Measurements from ENCODE around the gene ZNF593. TPM values are rescaled to one million over a fixed set of nuclear protein-coding genes. Genes with fewer than 3 reads are reported as not detected.

The ZNF593 gene
- polyA plus RNA-seq, 1 donor (not counting 4 experiments of a cell fraction or from before 2014, with no cell fraction given): 26.0 TPM

DNA sequence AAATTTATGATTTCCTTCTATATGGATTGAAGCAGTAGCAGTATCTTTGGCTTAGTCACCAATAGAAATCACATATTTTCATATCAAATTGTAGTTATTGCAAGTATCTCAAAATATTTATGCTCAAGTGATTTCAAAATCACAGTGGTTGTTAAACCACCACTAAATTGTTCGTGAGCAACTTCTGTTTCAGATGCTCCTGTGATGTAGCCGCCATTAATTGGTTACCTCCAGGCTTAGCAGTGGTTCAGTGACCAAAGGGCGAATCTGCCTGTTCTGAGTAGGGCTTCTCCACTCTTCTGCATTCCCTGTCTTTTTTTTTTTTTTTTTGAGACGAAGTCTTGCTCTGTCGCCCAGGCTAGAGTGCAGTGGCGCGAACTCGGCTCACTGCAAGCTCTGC, 5.6 kb downstream of the ZNF593 start:
- Histone ChIP-seq H3K36me3 (ENCODE audit: control insufficient read depth in 2 of 2, extremely low read depth in 1 of 2, insufficient read depth in 2 of 2, low read length in 2 of 2) (peaks cover 4 to 11% of the 10 kb centered on the region in 2 experiments), H4K20me1 (ENCODE audit: control insufficient read depth, extremely low read depth, insufficient read depth, low read length) (no peaks in the 10 kb centered on the region), H3K4me2 (ENCODE audit: control insufficient read depth, extremely low read depth, insufficient read depth, low read depth, low read length) (no peak overlapping the region), H3K9me3 (ENCODE audit: control insufficient read depth, low read depth, low read length) (no peaks in the 10 kb centered on the region), H3K27me3 (ENCODE audit: control insufficient read depth, extremely low read depth, insufficient read depth, low read length) (no peaks in the 10 kb centered on the region), H3K4me1 (ENCODE audit: control insufficient read depth, extremely low read depth, insufficient read depth, low read length) (peaks cover 24% of the 10 kb centered on the region), H3K79me2 (ENCODE audit: control insufficient read depth, insufficient read depth, low read length) (peaks cover 21% of the 10 kb centered on the region), H3K4me3 (ENCODE audit: control insufficient read depth in 2 of 3, extremely low read depth in 1 of 3, insufficient read depth in 2 of 3, low read depth in 1 of 3, low read length in 3 of 3) (no peak overlapping the region), H3K27ac (ENCODE audit: control insufficient read depth, insufficient read depth, low read length) (no peak overlapping the region), H2AFZ (ENCODE audit: control insufficient read depth, low read length) (no peak overlapping the region), H3K9me1 (ENCODE audit: control insufficient read depth, extremely low read depth, insufficient read depth, low read length) (no peaks in the 10 kb centered on the region), H3K9ac (ENCODE audit: control insufficient read depth, extremely low read depth, insufficient read depth, low read length) (no peak overlapping the region)
- dilution Hi-C loops (cut with MboI; ENCODE audit: extremely low pct_ligation_motif_present, low sequenced_read_pairs): no loop called here
- DNase-seq (ENCODE audit: low read depth, low spot score): no peak
- TF ChIP-seq, protein P1, sequence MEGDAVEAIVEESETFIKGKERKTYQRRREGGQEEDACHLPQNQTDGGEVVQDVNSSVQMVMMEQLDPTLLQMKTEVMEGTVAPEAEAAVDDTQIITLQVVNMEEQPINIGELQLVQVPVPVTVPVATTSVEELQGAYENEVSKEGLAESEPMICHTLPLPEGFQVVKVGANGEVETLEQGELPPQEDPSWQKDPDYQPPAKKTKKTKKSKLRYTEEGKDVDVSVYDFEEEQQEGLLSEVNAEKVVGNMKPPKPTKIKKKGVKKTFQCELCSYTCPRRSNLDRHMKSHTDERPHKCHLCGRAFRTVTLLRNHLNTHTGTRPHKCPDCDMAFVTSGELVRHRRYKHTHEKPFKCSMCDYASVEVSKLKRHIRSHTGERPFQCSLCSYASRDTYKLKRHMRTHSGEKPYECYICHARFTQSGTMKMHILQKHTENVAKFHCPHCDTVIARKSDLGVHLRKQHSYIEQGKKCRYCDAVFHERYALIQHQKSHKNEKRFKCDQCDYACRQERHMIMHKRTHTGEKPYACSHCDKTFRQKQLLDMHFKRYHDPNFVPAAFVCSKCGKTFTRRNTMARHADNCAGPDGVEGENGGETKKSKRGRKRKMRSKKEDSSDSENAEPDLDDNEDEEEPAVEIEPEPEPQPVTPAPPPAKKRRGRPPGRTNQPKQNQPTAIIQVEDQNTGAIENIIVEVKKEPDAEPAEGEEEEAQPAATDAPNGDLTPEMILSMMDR (optimal IDR thresholded peaks at IDR 0.05 in 1 of 3, IDR thresholded peaks at IDR 0.05 in 1 of 3, conservative IDR thresholded peaks at IDR 0.05 in 1 of 3; ENCODE audit: extremely low read depth in 1 of 3, insufficient read depth in 2 of 3, low read length in 3 of 3): no peak
- TF ChIP-seq EZH2 (IDR thresholded peaks at IDR 0.05; ENCODE audit: low read length): no peak
- no peak for FAIRE-seq

DNA sequence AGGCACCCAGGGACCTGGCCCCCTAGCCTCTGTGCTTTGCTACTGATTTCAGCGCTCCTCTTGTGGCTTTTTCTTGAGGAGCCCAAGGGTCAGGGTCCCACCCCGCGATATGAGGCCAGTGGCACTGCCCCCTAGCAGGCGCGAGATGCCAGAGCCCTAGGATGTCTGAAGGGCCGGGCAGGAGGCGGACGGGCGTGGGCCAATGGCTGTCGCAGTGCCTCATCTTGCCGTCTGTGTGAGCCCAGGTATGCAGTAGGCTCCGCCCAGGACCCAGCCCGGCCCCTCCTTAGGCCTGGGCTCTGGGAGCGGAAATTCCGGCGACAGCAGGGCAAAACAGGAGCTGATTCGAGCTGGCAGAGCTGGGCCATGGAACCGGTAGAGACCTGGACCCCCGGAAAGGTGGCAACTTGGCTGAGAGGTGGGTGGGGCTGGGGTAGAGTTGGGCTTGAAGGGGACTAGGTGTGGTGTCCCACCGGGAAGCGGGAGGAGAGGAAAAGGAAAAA, 7.5 kb downstream of the ZNF593 start, which contains the start of gene CNKSR1:
CNKSR1 (plus strand) TSS at position 310 of the 503 bp plus-strand sequence; CDS start at position 367, 57 bp downstream.
- peaks cover 6 to 9% of the 10 kb centered on the region in 2 experiments for H3K36me3 ChIP-seq (ENCODE audit: control insufficient read depth in 2 of 2, extremely low read depth in 1 of 2, insufficient read depth in 2 of 2, low read length in 2 of 2)
- dilution Hi-C loops (cut with MboI; ENCODE audit: extremely low pct_ligation_motif_present, low sequenced_read_pairs): no loop called here
- DNase-seq (ENCODE audit: low read depth, low spot score) (peak; percentile 48), FAIRE-seq (peak; percentile 55)
- TF ChIP-seq EZH2 (IDR thresholded peaks at IDR 0.05; ENCODE audit: low read length): no peak
- TF ChIP-seq, protein P1 (optimal IDR thresholded peaks at IDR 0.05 in 1 of 3, IDR thresholded peaks at IDR 0.05 in 1 of 3, conservative IDR thresholded peaks at IDR 0.05 in 1 of 3; ENCODE audit: extremely low read depth in 1 of 3, insufficient read depth in 2 of 3, low read length in 3 of 3): peak; percentile 33 to 52 (median 51)
- no peaks in the 10 kb centered on the region for H4K20me1 ChIP-seq (ENCODE audit: control insufficient read depth, extremely low read depth, insufficient read depth, low read length)
- H3K79me2 ChIP-seq (ENCODE audit: control insufficient read depth, insufficient read depth, low read length): peaks cover 9% of the 10 kb centered on the region
- H3K4me2 ChIP-seq (ENCODE audit: control insufficient read depth, extremely low read depth, insufficient read depth, low read depth, low read length): peak within 1 kb of the TSS; percentile 92
- peak within 1 kb of the TSS; percentile 68 to 82 (median 76) for H3K4me3 ChIP-seq (ENCODE audit: control insufficient read depth in 2 of 3, extremely low read depth in 1 of 3, insufficient read depth in 2 of 3, low read depth in 1 of 3, low read length in 3 of 3)
- H3K27ac ChIP-seq (ENCODE audit: control insufficient read depth, insufficient read depth, low read length): peak within 1 kb of the TSS; percentile 83
- no peaks in the 10 kb centered on the region for H3K9me3 ChIP-seq (ENCODE audit: control insufficient read depth, low read depth, low read length)
- no peaks in the 10 kb centered on the region for H3K9me1 ChIP-seq (ENCODE audit: control insufficient read depth, extremely low read depth, insufficient read depth, low read length)
- peaks cover 25% of the 10 kb centered on the region for H3K4me1 ChIP-seq (ENCODE audit: control insufficient read depth, extremely low read depth, insufficient read depth, low read length)
- H3K27me3 ChIP-seq (ENCODE audit: control insufficient read depth, extremely low read depth, insufficient read depth, low read length): no peaks in the 10 kb centered on the region
- H2AFZ ChIP-seq (ENCODE audit: control insufficient read depth, low read length): peak within 1 kb of the TSS; percentile 92
- peak within 1 kb of the TSS; percentile 85 for H3K9ac ChIP-seq (ENCODE audit: control insufficient read depth, extremely low read depth, insufficient read depth, low read length)

Data from keratinocyte (primary cell).